ENCODE results near the gene THOC6.
A peak's percentile ranks its signal among the peaks of the same experiment; 100 is the strongest.

Gene THOC6

GRCh38 chr16:2992383-2993081 lies 31.3 kb upstream of the THOC6 start:
- DNase-seq, result no peak

- no peak for DNase-seq
These were observed 27.5 kb upstream of the THOC6 start for GRCh38 chr16:2996298-2996697.

- DNase-seq, result no peak
These were observed 23.9 kb upstream of the THOC6 start for GRCh38 chr16:2999929-3000328.

GRCh38 chr16:3000540-3000939 lies 23.3 kb upstream of the THOC6 start:
- DNase-seq, result no peak

- no peak for DNase-seq
These were observed 22.5 kb upstream of the THOC6 start for GRCh38 chr16:3001316-3001715.

- DNase-seq, result peak; percentile 100
These were observed 20.1 kb upstream of the THOC6 start for GRCh38 chr16:3003582-3004270.

- peak; percentile 59 for DNase-seq
These were observed 19.5 kb upstream of the THOC6 start for GRCh38 chr16:3004319-3004718.

- peak; percentile 63 for DNase-seq
These were observed 19.0 kb upstream of the THOC6 start for GRCh38 chr16:3004781-3005284.

- DNase-seq, result peak; percentile 89
These were observed 16.5 kb upstream of the THOC6 start for GRCh38 chr16:3007059-3007956.

GRCh38 chr16:3007957-3008689 lies 15.7 kb upstream of the THOC6 start:
- peak; percentile 79 for DNase-seq

GRCh38 chr16:3008690-3009037 lies 15.2 kb upstream of the THOC6 start:
- peak; percentile 41 for DNase-seq

GRCh38 chr16:3009568-3010390 lies 14.1 kb upstream of the THOC6 start:
- no peak for DNase-seq

GRCh38 chr16:3010510-3010909 lies 13.3 kb upstream of the THOC6 start:
- no peak for DNase-seq

- DNase-seq, result no peak
These were observed 11.6 kb upstream of the THOC6 start for GRCh38 chr16:3012246-3012645.

GRCh38 chr16:3012828-3013420 lies 10.9 kb upstream of the THOC6 start, which contains the start of gene CLDN9:
Gene CLDN9 (plus strand): TSS chr16:3012923. CDS start chr16:3013363, 440 bp downstream.
- DNase-seq, result no peak

GRCh38 chr16:3013491-3013951 lies 10.3 kb upstream of the THOC6 start:
- DNase-seq, result no peak

- DNase-seq, result no peak
These were observed 9.7 kb upstream of the THOC6 start for GRCh38 chr16:3013998-3014690.

GRCh38 chr16:3014971-3015370 lies 8.9 kb upstream of the THOC6 start:
- DNase-seq, result no peak

GRCh38 chr16:3015865-3016521 lies 7.8 kb upstream of the THOC6 start:
- peak; percentile 62 for DNase-seq

GRCh38 chr16:3017344-3017743 lies 6.5 kb upstream of the THOC6 start:
- DNase-seq, result no peak
